Measurements from ENCODE around the gene TMA7.

The TMA7 gene

DNA sequence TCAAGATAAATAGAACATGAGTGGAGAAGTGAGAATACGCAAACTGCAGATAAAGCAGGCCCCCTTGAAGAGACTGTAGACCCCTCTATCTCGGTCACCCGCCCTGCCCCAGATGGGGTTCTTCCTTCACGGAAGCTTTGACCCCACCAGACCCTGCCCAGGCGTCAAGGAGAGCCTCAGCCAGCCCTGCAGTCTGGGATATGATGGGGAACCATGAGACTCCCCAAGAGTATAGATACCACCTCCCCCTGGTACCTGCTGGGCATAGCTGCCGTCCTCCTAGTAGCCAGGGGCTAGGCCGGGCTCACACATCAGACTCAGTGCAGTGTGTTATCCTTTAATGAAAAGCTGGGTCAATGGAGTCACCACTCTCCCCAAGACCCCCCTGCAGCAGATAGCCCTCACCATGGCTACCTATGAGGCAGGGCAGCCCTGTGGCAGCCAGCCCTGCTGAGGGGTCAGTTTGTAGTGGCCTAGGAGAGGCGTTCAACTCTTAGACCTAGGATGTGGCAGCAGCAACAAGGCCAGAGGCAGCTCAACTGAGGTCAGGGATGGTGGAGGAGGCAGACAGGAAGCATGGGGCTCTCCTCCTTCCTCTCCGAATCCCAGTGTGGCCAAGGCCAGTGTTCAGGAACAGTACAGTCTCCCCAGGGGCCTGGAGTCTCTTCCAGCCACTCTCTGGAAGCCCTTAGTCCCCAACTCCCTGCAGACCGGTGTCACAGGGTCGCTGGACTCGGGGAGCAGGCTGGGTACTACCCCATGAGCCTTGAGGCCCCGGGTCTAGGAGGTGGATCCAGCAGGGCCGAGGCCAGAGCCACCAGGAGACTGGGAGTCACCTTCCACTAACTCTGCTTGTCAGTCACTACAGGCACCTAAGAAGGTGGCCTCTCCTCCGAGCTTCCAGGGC is 36.3 kb upstream of the TMA7 start:
- peaks cover 4% of the 10 kb centered on the region for H3K4me1 ChIP-seq (ENCODE audit: control insufficient read depth, insufficient read depth, low read length)
- H3K36me3 ChIP-seq (ENCODE audit: control insufficient read depth, insufficient read depth, low read length) = peaks cover 40% of the 10 kb centered on the region
- no peak overlapping the region for H3K4me3 ChIP-seq (ENCODE audit: low read depth, low read length)
- no peaks in the 10 kb centered on the region for H3K27me3 ChIP-seq (ENCODE audit: control insufficient read depth, insufficient read depth, low read length)
- H3K9ac ChIP-seq (ENCODE audit: low read depth, low read length) = no peak overlapping the region
- H3K9me3 ChIP-seq (ENCODE audit: control insufficient read depth, insufficient read depth, low read length) = no peaks in the 10 kb centered on the region

DNA sequence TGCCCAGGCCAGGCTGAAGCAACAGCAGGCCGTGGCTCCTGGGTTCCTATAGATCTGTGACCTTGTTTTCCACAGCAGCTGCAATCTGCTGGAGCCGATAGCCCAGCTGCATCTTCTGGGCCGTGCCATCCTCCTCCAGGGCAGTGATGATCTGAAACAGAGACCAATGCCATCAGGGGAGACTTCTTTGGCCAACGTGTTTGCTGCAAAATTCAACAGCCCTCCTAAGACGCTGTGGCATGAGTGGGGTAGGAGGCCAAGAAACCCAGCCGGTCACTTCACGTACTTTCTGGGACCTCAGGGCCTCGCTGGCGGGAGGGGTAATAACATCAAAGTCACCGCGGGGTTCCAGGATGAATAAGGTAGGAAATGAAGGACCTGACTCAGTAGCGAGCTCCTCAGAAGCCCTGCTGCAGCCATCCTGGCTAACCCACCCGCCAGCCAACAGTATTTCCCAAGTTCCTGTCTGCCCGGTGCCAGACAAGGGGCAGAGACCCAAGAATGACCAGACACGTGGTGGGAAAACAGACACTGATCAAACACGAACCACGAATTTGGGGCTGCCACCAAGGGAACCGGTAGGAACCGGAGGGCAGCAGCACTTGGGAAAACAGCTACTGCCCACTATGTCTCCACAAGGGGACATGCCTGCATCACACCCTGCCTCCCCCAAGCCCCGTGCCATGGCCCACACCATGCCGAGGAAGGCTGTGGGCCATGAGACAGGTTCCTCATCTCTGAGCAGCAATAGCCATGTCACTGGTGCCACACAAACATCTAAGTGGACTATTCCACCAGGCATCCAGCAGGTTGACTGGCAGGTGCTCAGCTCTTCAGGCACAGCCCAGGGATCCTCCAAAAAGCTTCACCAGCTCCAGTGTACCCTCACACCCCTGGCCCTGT is 35.4 kb upstream of the TMA7 start:
- H3K9me3 ChIP-seq (ENCODE audit: control insufficient read depth, insufficient read depth, low read length) = no peaks in the 10 kb centered on the region
- H3K4me3 ChIP-seq (ENCODE audit: low read depth, low read length) = no peak overlapping the region
- H3K27me3 ChIP-seq (ENCODE audit: control insufficient read depth, insufficient read depth, low read length) = no peaks in the 10 kb centered on the region
- no peaks in the 10 kb centered on the region for H3K4me1 ChIP-seq (ENCODE audit: control insufficient read depth, insufficient read depth, low read length)
- no peak overlapping the region for H3K9ac ChIP-seq (ENCODE audit: low read depth, low read length)
- H3K36me3 ChIP-seq (ENCODE audit: control insufficient read depth, insufficient read depth, low read length) = peaks cover 50% of the 10 kb centered on the region

DNA sequence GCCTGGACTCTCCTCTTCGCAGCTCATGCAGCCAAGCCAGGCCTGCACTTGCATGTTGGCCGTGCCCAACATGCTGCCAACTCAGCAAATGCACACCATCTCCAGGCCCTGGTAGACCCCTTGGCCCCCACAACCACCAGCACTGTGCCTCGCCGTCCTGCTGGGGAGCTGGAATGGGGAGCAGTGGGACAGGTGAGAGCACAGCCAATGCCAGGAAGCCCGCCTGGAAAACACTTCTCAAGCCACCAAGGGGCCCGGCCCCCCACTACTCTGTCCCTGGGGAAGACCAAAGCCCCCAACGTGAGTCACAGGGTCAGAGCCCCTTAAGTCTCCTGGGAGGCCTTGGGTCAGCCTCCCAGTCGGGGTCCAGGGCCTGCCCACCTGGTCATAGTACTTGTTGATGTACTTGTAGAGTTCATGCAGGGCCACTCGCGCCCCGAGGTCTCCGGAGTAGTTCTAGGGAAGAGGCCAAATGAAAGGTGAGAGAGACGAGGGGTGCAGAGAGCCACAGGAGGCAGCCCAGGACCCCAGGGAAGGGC is 34.6 kb upstream of the TMA7 start:
- H3K4me1 ChIP-seq (ENCODE audit: control insufficient read depth, insufficient read depth, low read length) = no peaks in the 10 kb centered on the region
- no peaks in the 10 kb centered on the region for H3K9me3 ChIP-seq (ENCODE audit: control insufficient read depth, insufficient read depth, low read length)
- no peaks in the 10 kb centered on the region for H3K27me3 ChIP-seq (ENCODE audit: control insufficient read depth, insufficient read depth, low read length)
- peaks cover 57% of the 10 kb centered on the region for H3K36me3 ChIP-seq (ENCODE audit: control insufficient read depth, insufficient read depth, low read length)
- H3K4me3 ChIP-seq (ENCODE audit: low read depth, low read length) = no peak overlapping the region
- no peak overlapping the region for H3K9ac ChIP-seq (ENCODE audit: low read depth, low read length)

DNA sequence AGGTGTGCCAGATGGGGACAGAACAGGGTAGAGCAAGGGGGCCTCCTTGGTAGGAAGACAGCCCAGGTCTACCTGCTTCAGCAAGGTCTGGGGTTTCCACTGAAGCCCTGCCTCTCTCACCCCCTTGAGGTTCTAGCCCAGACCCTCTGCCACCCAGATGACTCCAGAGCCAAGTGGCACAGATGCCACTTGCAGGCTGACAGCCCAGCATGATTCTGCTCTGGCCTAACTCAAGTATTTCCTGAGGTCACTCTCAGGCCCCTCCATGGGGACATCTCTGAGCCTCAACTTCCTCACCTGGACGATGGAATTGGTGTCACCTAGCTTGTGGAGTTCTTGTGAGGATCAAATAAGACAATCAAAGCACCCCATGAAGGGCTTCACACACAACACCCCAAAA is 34.1 kb upstream of the TMA7 start:
- Histone ChIP-seq H3K9ac (ENCODE audit: low read depth, low read length) (no peak overlapping the region), H3K4me3 (ENCODE audit: low read depth, low read length) (no peak overlapping the region), H3K27me3 (ENCODE audit: control insufficient read depth, insufficient read depth, low read length) (no peaks in the 10 kb centered on the region), H3K4me1 (ENCODE audit: control insufficient read depth, insufficient read depth, low read length) (no peaks in the 10 kb centered on the region), H3K36me3 (ENCODE audit: control insufficient read depth, insufficient read depth, low read length) (peaks cover 62% of the 10 kb centered on the region), H3K9me3 (ENCODE audit: control insufficient read depth, insufficient read depth, low read length) (no peaks in the 10 kb centered on the region)

DNA sequence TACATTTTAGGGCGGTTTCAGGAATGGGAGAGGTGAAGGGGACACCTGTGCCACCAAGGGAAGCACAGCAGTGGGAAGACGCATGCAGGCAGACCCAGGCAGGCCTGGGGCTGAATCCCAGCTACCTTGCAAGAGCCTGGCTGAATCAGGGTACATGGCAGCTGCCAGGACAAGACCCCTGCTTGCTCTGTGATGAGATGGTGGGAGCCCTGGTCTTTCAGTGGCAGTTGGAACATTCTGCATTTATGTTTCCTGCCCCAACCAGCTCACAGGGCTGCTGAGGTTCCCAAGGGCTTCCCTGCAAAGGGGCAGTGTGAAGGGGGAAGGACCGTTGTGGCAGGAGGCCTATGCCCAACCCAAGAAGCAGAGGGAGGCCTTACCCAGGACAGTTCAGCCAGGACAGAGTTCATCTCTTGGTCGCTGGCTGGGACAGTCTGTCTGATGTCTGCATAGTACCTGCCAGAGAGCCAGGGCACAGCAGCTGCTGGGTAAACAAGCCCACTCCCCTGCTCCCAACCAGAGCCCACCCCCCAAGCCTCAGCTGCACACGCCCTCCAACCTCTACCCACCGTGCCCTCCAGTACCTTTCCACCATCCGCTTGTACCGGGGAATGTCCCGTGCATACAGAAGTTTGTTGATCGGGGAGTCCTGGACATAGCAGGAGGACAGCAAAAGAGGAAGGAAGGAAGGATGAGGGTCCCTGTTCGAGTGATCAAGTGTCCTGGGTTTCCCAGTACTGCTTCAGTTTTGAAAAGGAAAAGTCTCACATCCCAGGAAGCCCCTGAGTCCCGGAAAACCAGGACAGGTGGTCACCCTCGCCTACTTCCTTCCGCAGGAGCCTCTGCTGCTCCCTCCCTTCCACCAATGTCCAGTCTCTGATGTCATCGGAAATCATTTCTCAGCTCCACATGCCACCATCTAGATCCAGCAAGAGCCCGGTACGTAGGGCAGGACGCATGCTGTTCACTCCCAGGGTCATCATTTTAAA is 33.3 kb upstream of the TMA7 start:
- no peaks in the 10 kb centered on the region for H3K4me1 ChIP-seq (ENCODE audit: control insufficient read depth, insufficient read depth, low read length)
- no peak overlapping the region for H3K4me3 ChIP-seq (ENCODE audit: low read depth, low read length)
- no peak overlapping the region for H3K9ac ChIP-seq (ENCODE audit: low read depth, low read length)
- H3K36me3 ChIP-seq (ENCODE audit: control insufficient read depth, insufficient read depth, low read length) = peaks cover 70% of the 10 kb centered on the region
- no peaks in the 10 kb centered on the region for H3K9me3 ChIP-seq (ENCODE audit: control insufficient read depth, insufficient read depth, low read length)
- no peaks in the 10 kb centered on the region for H3K27me3 ChIP-seq (ENCODE audit: control insufficient read depth, insufficient read depth, low read length)

DNA sequence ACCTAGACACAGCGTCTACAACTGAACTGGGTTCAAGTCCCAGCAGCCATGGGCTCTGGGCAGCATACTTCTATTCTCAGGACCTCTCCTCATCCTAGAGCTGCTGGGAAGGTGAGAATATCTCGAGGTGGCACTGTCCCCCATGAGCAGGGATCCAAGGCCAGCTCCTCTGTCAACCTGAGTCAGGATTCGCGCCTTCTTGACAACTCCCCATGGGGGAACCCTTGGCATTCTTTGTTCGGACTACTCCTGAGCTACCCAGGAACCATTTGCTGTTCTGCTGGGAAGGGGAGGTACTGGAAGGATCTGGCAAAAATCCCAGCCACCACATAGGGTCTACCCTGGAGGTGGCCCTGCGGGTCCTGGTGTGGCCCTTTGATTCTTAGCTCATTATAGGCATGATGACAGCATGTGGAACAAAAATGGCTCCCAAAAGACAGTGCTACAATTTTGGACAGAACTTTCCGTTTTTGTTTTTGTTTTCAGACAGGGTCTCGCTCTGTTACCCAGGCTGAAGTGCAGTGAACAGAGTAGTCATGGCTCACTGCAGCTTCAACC is 32.4 kb upstream of the TMA7 start:
- H3K36me3 ChIP-seq (ENCODE audit: control insufficient read depth, insufficient read depth, low read length) = peaks cover 78% of the 10 kb centered on the region
- no peaks in the 10 kb centered on the region for H3K4me1 ChIP-seq (ENCODE audit: control insufficient read depth, insufficient read depth, low read length)

DNA sequence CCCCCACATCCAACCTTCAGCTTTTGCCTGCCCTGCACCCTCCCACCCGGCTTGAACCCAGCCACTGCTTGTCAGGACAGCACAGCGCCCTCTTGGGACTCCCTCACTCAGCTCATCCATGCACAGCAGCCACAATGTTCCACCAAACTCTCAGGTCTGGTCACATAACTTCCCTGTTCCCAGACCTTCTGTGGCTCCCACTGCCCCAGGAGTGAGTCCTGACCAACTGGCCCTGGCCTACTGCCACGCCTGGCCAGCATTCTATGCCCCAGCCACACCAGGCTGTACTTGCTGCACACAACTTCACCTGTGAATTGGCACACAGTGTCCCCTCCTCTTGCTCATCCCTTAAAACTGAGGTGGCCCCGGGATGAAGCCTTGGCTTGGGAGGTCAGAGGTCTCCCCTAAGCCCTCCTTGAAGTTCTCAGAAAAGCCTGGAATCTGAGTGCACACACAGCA is 31.2 kb upstream of the TMA7 start:
- H3K9me3 ChIP-seq (ENCODE audit: control insufficient read depth, insufficient read depth, low read length) = no peaks in the 10 kb centered on the region
- H3K36me3 ChIP-seq (ENCODE audit: control insufficient read depth, insufficient read depth, low read length) = peaks cover 86% of the 10 kb centered on the region

More for the DNA sequence above, 32.4 kb upstream of the TMA7 start:
- no peak overlapping the region for H3K4me3 ChIP-seq (ENCODE audit: low read depth, low read length)
- H3K9me3 ChIP-seq (ENCODE audit: control insufficient read depth, insufficient read depth, low read length) = no peaks in the 10 kb centered on the region
- H3K9ac ChIP-seq (ENCODE audit: low read depth, low read length) = no peak overlapping the region
- no peaks in the 10 kb centered on the region for H3K27me3 ChIP-seq (ENCODE audit: control insufficient read depth, insufficient read depth, low read length)

DNA sequence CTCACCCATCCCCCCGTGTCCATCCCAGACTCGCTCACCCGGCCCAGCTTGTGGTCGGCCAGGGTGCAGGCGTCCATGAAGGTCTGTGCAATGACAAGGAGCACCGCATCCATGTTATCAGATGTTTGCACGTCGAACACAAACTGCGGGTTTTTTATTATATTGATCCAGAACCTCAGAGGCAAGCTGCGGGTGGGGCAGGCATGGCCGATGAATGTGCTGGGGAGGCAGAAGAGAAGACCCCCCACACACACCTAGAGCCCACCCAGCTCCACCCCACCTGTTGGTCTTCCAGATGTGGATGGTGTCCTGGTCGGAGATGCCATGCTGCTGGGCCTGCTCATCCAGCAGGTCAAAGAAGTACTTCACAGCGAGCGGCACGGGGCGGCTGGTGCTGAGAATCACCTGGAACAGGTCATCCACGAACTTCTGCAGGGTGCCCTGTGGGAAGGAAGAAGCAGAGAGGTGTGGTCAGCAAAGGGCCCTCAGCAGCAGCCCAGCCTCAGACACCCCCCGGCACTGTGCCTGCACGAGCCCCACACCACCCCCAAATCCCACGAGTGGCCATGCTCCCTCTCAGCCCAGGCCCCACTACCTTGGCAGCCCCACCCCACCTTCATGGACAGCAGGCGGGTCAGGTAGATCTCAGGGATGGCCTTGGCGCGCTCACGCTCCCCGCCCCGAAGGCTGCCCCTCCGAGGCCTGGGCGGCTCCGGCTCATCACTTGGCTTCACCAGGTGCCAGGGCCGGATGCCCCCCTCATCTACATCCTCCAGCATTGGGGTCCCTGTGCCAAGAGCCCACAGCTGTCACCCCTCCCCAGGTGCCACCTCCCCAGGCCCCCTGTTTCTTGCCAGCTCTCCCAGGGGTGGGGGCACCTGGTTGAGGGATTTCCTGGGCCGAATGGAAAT is 30.5 kb upstream of the TMA7 start:
- peaks cover 86% of the 10 kb centered on the region for H3K36me3 ChIP-seq (ENCODE audit: control insufficient read depth, insufficient read depth, low read length)
- H3K9ac ChIP-seq (ENCODE audit: low read depth, low read length) = no peak overlapping the region
- no peak overlapping the region for H3K4me3 ChIP-seq (ENCODE audit: low read depth, low read length)
- no peaks in the 10 kb centered on the region for H3K4me1 ChIP-seq (ENCODE audit: control insufficient read depth, insufficient read depth, low read length)
- H3K9me3 ChIP-seq (ENCODE audit: control insufficient read depth, insufficient read depth, low read length) = no peaks in the 10 kb centered on the region
- H3K27me3 ChIP-seq (ENCODE audit: control insufficient read depth, insufficient read depth, low read length) = no peaks in the 10 kb centered on the region

More for the DNA sequence above, 31.2 kb upstream of the TMA7 start:
- no peak overlapping the region for H3K9ac ChIP-seq (ENCODE audit: low read depth, low read length)
- no peaks in the 10 kb centered on the region for H3K27me3 ChIP-seq (ENCODE audit: control insufficient read depth, insufficient read depth, low read length)
- no peaks in the 10 kb centered on the region for H3K4me1 ChIP-seq (ENCODE audit: control insufficient read depth, insufficient read depth, low read length)
- H3K4me3 ChIP-seq (ENCODE audit: low read depth, low read length) = no peak overlapping the region

DNA sequence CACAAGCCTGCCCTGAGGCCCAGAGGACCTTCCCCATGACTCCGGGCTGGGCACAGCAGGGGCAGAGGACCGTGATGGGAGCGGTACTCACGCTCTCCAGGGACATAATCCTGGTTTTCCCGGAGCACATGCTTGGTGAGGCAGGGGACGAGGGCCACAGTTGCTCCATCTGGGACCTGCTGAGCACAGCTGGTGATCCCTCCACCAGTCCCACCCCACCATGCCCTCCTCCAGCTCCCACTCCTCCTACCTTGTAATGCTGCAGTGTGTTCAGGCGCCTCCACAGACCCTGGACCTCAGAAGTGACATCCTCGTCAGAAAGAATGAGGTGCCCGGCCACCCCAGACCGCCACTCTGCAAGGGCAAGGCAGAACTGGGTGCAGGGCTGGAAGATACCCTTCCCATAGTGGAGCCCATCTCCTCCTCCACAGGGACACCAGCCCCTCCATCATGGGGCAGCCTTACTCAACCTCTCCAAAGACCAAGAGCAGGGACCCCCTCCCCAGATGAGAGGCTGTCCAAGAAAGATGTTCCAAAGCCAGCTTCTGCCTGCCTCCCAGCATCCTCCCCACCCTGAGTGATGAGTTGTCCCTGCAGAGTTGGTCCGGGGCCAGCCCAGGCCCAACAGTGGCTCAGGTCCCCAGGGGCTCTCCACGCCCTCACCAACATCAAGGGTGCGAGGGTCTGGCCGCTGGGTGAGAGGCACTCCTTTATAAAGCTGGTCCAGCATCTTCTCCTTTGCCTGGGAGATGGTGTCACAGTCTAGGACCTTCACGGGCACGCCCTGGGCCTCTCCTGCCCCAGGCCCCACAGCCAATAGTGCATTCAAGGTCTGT is 29.6 kb upstream of the TMA7 start:
- Histone ChIP-seq H3K4me3 (ENCODE audit: low read depth, low read length) (no peak overlapping the region), H3K4me1 (ENCODE audit: control insufficient read depth, insufficient read depth, low read length) (no peaks in the 10 kb centered on the region), H3K27me3 (ENCODE audit: control insufficient read depth, insufficient read depth, low read length) (no peaks in the 10 kb centered on the region), H3K36me3 (ENCODE audit: control insufficient read depth, insufficient read depth, low read length) (peaks cover 89% of the 10 kb centered on the region), H3K9me3 (ENCODE audit: control insufficient read depth, insufficient read depth, low read length) (no peaks in the 10 kb centered on the region), H3K9ac (ENCODE audit: low read depth, low read length) (no peak overlapping the region)
